K562 (cell line): ENCODE results near the gene DNASE1L1. TPM values are rescaled to one million over a fixed set of nuclear protein-coding genes. Genes with fewer than 3 reads are reported as not detected.

ENCODE experiments used
- ATAC-seq: fragments of 200-7000 bp; cut with Tn5 transposase; 3 replicates; pipeline ENCODE4 v1.9.1; 2020; ENCODE audit warnings: moderate library complexity
- BruUV-seq: library from RNA; stranded (reverse); fragments of 400-500 nt; replicated peaks from 2 replicates; lab custom pipeline; 2021; lab: Mats Ljungman, UMichigan
- CTCF ChIA-PET: fragments of 300-600 bp; formaldehyde crosslinking; extraction: SDS; loops from one replicate; lab custom pipeline; 2021; ENCODE audit warnings: low intra/inter-chr PET ratio; lab: Yijun Ruan, JAX
- POLR2A ChIA-PET: fragments of 300-600, 350-650 bp; sonication (Branson Sonifier 250); formaldehyde crosslinking; extraction: SDS; loops from one replicate; lab custom pipeline; 2021; ENCODE audit warnings: antibody characterized with exemption, inconsistent platforms; lab: Yijun Ruan, JAX
- DNase-seq, 4 experiments: peaks; one replicate each; pipeline versions ENCODE4 v3.0.0 to v3.0.0-alpha.2; 2011 to 2018; ENCODE audit warnings: low spot score in 3 of 4, mixed read lengths in 3 of 4; ENCODE audit errors: extremely low read depth in 1 of 4
- FAIRE-seq: peaks from 2 replicates; lab custom pipeline; 2011; peaks lifted over from hg19 to GRCh38; lab: Jason Lieb, UNC
- H2AFZ ChIP-seq: 2 replicates; pipeline ENCODE4 v1.6.0; 2011; ENCODE audit warnings: low read depth, low read length, control low read depth, inconsistent platforms
- H3K27ac ChIP-seq: fragments of 200-600 bp; 3 replicates; pipeline ENCODE4 v1.8.0; 2011; ENCODE audit warnings: low read depth, mild to moderate bottlenecking, control low read depth, inconsistent platforms, low read length, moderate library complexity, mixed read lengths; ENCODE audit errors: extremely low read depth
- H3K27me3 ChIP-seq, 2 experiments: fragments of 300-600 bp in 1 of 2; 2 replicates in 1 of 2; 3 replicates in 1 of 2; pipeline versions ENCODE4 v1.6.0 to v1.8.0; 2011; ENCODE audit warnings: inconsistent platforms in 2 of 2, low read length in 2 of 2, mild to moderate bottlenecking in 1 of 2, mixed read lengths in 1 of 2, moderate library complexity in 1 of 2; ENCODE audit not compliant: control insufficient read depth in 2 of 2, insufficient read depth in 2 of 2
- H3K36me3 ChIP-seq: fragments of 300-600 bp; 3 replicates; pipeline ENCODE4 v1.8.0; 2011; ENCODE audit warnings: mild to moderate bottlenecking, low read length, inconsistent platforms; ENCODE audit not compliant: control insufficient read depth, insufficient read depth
- H3K4me1 ChIP-seq, 2 experiments: fragments of 200-600 bp in 1 of 2; replicated peaks in 1 of 2; 2 replicates in 1 of 2; 3 replicates in 1 of 2; pipeline versions ENCODE4 v1.5.1 to v1.8.0; 2011; ENCODE audit warnings: inconsistent platforms in 2 of 2, low read length in 2 of 2, mild to moderate bottlenecking in 1 of 2, mixed read lengths in 1 of 2, moderate library complexity in 1 of 2; ENCODE audit not compliant: control insufficient read depth in 2 of 2, insufficient read depth in 2 of 2
- H3K4me2 ChIP-seq: 2 replicates; pipeline ENCODE4 v1.6.1; 2011; ENCODE audit warnings: low read length, control low read depth, inconsistent platforms, mixed read lengths; ENCODE audit not compliant: insufficient read depth
- H3K4me3 ChIP-seq: fragments of 200-600 bp; sonication (generic), shearing (Covaris generic); 2 replicates; pipeline ENCODE4 v1.5.1; 2016; ENCODE audit warnings: control low read depth, inconsistent platforms
- H3K79me2 ChIP-seq: fragments of 200-600 bp; 3 replicates; pipeline ENCODE4 v1.8.0; 2011; ENCODE audit warnings: low read length, inconsistent platforms; ENCODE audit not compliant: control insufficient read depth, insufficient read depth
- H3K9ac ChIP-seq, 2 experiments: 2 replicates each; pipeline versions ENCODE4 v1.6.0 to v1.6.1; 2011; ENCODE audit warnings: low read depth in 2 of 2, low read length in 2 of 2, control low read depth in 1 of 2, inconsistent platforms in 1 of 2, mild to moderate bottlenecking in 1 of 2, mixed read lengths in 1 of 2; ENCODE audit not compliant: insufficient read depth in 1 of 2
- H3K9me1 ChIP-seq: one replicate; pipeline ENCODE4 v1.6.0; 2011; ENCODE audit warnings: inconsistent platforms, mild to moderate bottlenecking, low read length, moderate library complexity; ENCODE audit not compliant: control insufficient read depth, insufficient read depth
- H3K9me3 ChIP-seq: replicated peaks from 2 replicates; pipeline ENCODE4 v1.5.1; 2011; ENCODE audit warnings: low read depth, low read length, inconsistent platforms; ENCODE audit not compliant: control insufficient read depth, insufficient read depth
- H4K20me1 ChIP-seq: replicated peaks from 2 replicates; pipeline ENCODE4 v1.6.1; 2011; ENCODE audit warnings: low read length, inconsistent platforms, mixed read lengths; ENCODE audit not compliant: control insufficient read depth, insufficient read depth
- ATF3 ChIP-seq, 2 experiments: fragments of 450-650 bp in 1 of 2; sonication (generic) in 1 of 2; formaldehyde crosslinking in 1 of 2; IDR thresholded peaks in 1 of 2; conservative IDR thresholded peaks in 1 of 2; 2 replicates each; pipeline versions ENCODE4 v1.6.1 to v1.8.1; 2016 to 2023; ENCODE audit warnings: mild to moderate bottlenecking in 2 of 2, moderate library complexity in 2 of 2, inconsistent platforms in 1 of 2, missing genetic modification reagents in 1 of 2
- BCL6 ChIP-seq: fragments of 250-450 bp; sonication (Bioruptor Pico); IDR thresholded peaks from 2 replicates; pipeline ENCODE4 v1.4.0; 2020
- DLX4 ChIP-seq: fragments of 250-450 bp; sonication (Bioruptor Pico); IDR thresholded peaks from 2 replicates; pipeline ENCODE4 v1.6.1; 2021; ENCODE audit warnings: mild to moderate bottlenecking
- E2F5 ChIP-seq: sonication (generic); formaldehyde crosslinking; IDR thresholded peaks from 2 replicates; pipeline ENCODE4 v1.8.0; 2022; ENCODE audit warnings: mild to moderate bottlenecking, missing genetic modification reagents
- FOXA3 ChIP-seq, 2 experiments: fragments of 450-650 bp in 1 of 2; sonication (generic) in 1 of 2; formaldehyde crosslinking; IDR thresholded peaks in 1 of 2; conservative IDR thresholded peaks in 1 of 2; 2 replicates each; pipeline versions ENCODE4 v1.4.0 to v1.8.0; 2020 to 2022; ENCODE audit warnings: mild to moderate bottlenecking in 2 of 2, missing genetic modification reagents in 1 of 2
- GATAD2A ChIP-seq: fragments of 450-650 bp; IDR thresholded peaks from 2 replicates; pipeline ENCODE4 v1.6.1; 2017
- NFIC ChIP-seq: fragments of 450-650 bp; IDR thresholded peaks from 2 replicates; pipeline ENCODE4 v1.6.1; 2017; ENCODE audit warnings: mild to moderate bottlenecking, inconsistent platforms
- POLR2AphosphoS2 ChIP-seq: IDR thresholded peaks from 2 replicates; pipeline ENCODE4 v1.6.1; 2012; ENCODE audit warnings: low read length, improper control_type of control experiment
- RBM15 ChIP-seq: fragments of 200-400 bp; formaldehyde crosslinking; IDR thresholded peaks from 2 replicates; pipeline ENCODE4 v1.6.1; 2018; ENCODE audit warnings: mild to moderate bottlenecking, low read length, moderate library complexity; ENCODE audit not compliant: insufficient read depth
- SIRT6 ChIP-seq: IDR thresholded peaks from one replicate; pipeline ENCODE4 v1.6.1; 2012; ENCODE audit warnings: low read depth, mild to moderate bottlenecking, control low read depth, inconsistent platforms, low read length, moderate library complexity
- SNAPC5 ChIP-seq: fragments of 250-450 bp; sonication (Bioruptor Pico); IDR thresholded peaks from 2 replicates; pipeline ENCODE4 v1.8.0; 2021; ENCODE audit warnings: moderate library complexity, mild to moderate bottlenecking, inconsistent platforms
- SP1 ChIP-seq: sonication (generic); formaldehyde crosslinking; IDR thresholded peaks from 2 replicates; pipeline ENCODE4 v1.8.1; 2022; ENCODE audit warnings: mild to moderate bottlenecking, missing genetic modification reagents
- SRSF9 ChIP-seq: fragments of 200-400 bp; formaldehyde crosslinking; IDR thresholded peaks from 2 replicates; pipeline ENCODE4 v1.6.1; 2017; ENCODE audit warnings: low read depth, low read length, borderline replicate concordance
- THRAP3 ChIP-seq: fragments of 450-650 bp; IDR thresholded peaks from 2 replicates; pipeline ENCODE4 v1.6.1; 2016; ENCODE audit warnings: mild to moderate bottlenecking, inconsistent platforms, borderline replicate concordance
- YBX1 ChIP-seq: fragments of 450-650 bp; IDR thresholded peaks from 2 replicates; pipeline ENCODE4 v1.7.1; 2016; ENCODE audit warnings: mild to moderate bottlenecking
- ZNF274 ChIP-seq: IDR thresholded peaks from 2 replicates; pipeline ENCODE4 v1.6.1; 2011; ENCODE audit warnings: low read depth, mild to moderate bottlenecking, low read length, moderate library complexity, borderline replicate concordance
- ZNF311 ChIP-seq: fragments of 250-450 bp; sonication (Bioruptor Pico); IDR thresholded peaks from 2 replicates; pipeline ENCODE4 v1.4.0; 2020; ENCODE audit warnings: mild to moderate bottlenecking, moderate library complexity
- ZNF589 ChIP-seq: fragments of 200-800 bp; sonication (Bioruptor generic); IDR thresholded peaks from 2 replicates; pipeline ENCODE4 v1.6.1; 2016; ENCODE audit warnings: low read depth, missing genetic modification characterization, missing compliant biosample characterization
- WGBS: fragments of 100-300 bp; shearing (Covaris generic); methylation state at CpG from one replicate; pipeline ENCODE4 v1.1.6; 2016; ENCODE audit warnings: low coverage, mixed read lengths; ENCODE audit not compliant: insufficient coverage; ENCODE audit errors: missing lambda C conversion rate; 5-methylcytosine and 5-hydroxymethylcytosine counted together
- in situ Hi-C: fragments of 300-500 bp; cut with MboI; formaldehyde crosslinking; loops from 4 replicates; pipeline ENCODE4 v1.15.0; 2018; ENCODE audit warnings: inconsistent platforms, mixed read lengths
- intact Hi-C: fragments of 100-400 bp; cut with micrococcal nuclease; formaldehyde crosslinking; loops from 2 replicates; pipeline ENCODE4 v1.14.2; 2022
- polyA plus RNA-seq, 8 experiments: library from polyadenylated mRNA; depleted of rRNA in 4 of 8; stranded (reverse) in 5 of 8; unstranded in 3 of 8; fragments of >200 nt; fragmentation: Nextera tagmentation in 2 of 8; fragmentation: Illumina TruSeq in 1 of 8; extraction: Ambion mirVana in 2 of 8; extraction: Trizol in 1 of 8; gene quantifications; 2 replicates each; pipeline versions ENCODE4 v1.2.1 to v1.2.3, GENCODE V29; 2011 to 2014; ENCODE audit warnings: inconsistent platforms in 1 of 8, missing spikeins in 1 of 8
- total RNA-seq, 7 experiments: library from RNA; depleted of rRNA in 6 of 7; stranded (reverse); fragments of >200 nt in 6 of 7; fragmentation: Illumina TruSeq in 2 of 7; extraction: Trizol in 2 of 7; gene quantifications; 2 replicates each; pipeline versions ENCODE4 v1.2.1 to v1.2.3, GENCODE V29; 2011 to 2021; ENCODE audit warnings: low replicate concordance in 1 of 7

DNASE1L1 gene
- total and polyA plus RNA-seq, 9 of the 15 experiments (the other 6 are each of a cell fraction or from before 2014, with no cell fraction given) = 0.73 to 12.6 (median 7.9) TPM

GRCh38 chrX:154401045-154401799 is 7.8 kb downstream of the DNASE1L1 start:
- ChIA-PET CTCF (interaction anchor here (3.3 kb wide), 1 partner anchor 133 kb away, joined by 17 read pairs; no protein-coding TSS in a partner anchor), POLR2A (interaction anchor here (0.6 to 6.0 kb wide), 18 partner anchors 9 to 317 kb away, joined by 3 to 85 read pairs (median 4); partner anchors contain the start of genes ATP6AP1, DNASE1L1, EMD and FAM3A)
- peak overlapping the region in 1 of 2 experiments; percentile 16; a peak in 1 of 4 replicates for H3K9ac ChIP-seq
- 32% methylated on average over 4 of the region's 6 CpGs for WGBS
- no peaks in the 10 kb centered on the region for H3K9me1 ChIP-seq
- peak; percentile 84 for FAIRE-seq
- peaks cover 35% of the 10 kb centered on the region for H3K36me3 ChIP-seq
- peaks cover 5 to 22% of the 10 kb centered on the region in 2 experiments; a peak in 3 of 5 replicates for H3K4me1 ChIP-seq
- H2AFZ ChIP-seq = no peak overlapping the region
- no peaks in the 10 kb centered on the region for H3K27me3 ChIP-seq
- no peaks in the 10 kb centered on the region; the same call in 1 of the 2 replicates for H3K9me3 ChIP-seq
- no TSS peak for BruUV-seq
- ATAC-seq = peak; percentile 55
- peak in 1 of 4 experiments; percentile 67 for DNase-seq
- peaks cover 42% of the 10 kb centered on the region for H3K79me2 ChIP-seq
- peak overlapping the region; percentile 20 for H3K4me2 ChIP-seq
- intact Hi-C loops = no loop called here
- H3K4me3 ChIP-seq = no peak overlapping the region; the same call in 1 of the 2 replicates
- H4K20me1 ChIP-seq = peaks cover 13% of the 10 kb centered on the region
- in situ Hi-C loops = loop anchor here (10.0 kb wide), 1 partner anchor 134 kb away; no protein-coding TSS in a partner anchor
- peak overlapping the region; percentile 48; the same call in 2 of the 3 replicates for H3K27ac ChIP-seq
- TF ChIP-seq ZNF274 (no peak), YBX1 (no peak), BCL6 (CRISPR knock-in tag) (no peak), ZNF589 (CRISPR knock-in tag) (no peak), ZNF311 (CRISPR knock-in tag) (no peak), POLR2AphosphoS2 (peak; percentile 99), NFIC (peak; percentile 47), E2F5 (CRISPR knock-in tag) (peak; percentile 36; the same call in 1 of the 2 replicates), THRAP3 (peak; percentile 94), FOXA3 (CRISPR knock-in tag; conservative IDR thresholded peaks at IDR 0.05 in 1 of 2, IDR thresholded peaks at IDR 0.05 in 1 of 2) (no peak), DLX4 (CRISPR knock-in tag) (0 out of 2 replicates have a peak, but pooled peaks have one; percentile 20), SNAPC5 (CRISPR knock-in tag) (no peak), SRSF9 (no peak), SIRT6 (peak; percentile 81), ATF3 (IDR thresholded peaks at IDR 0.05) (no peak), ATF3 (CRISPR knock-in tag; conservative IDR thresholded peaks at IDR 0.05) (peak; percentile 43; the same call in 1 of the 2 replicates), RBM15 (no peak), SP1 (CRISPR knock-in tag) (peak; percentile 64; the same call in 1 of the 2 replicates), GATAD2A (no peak)
